PFSK-1 (cell line): ENCODE measurements around the gene SRP9.

Experiments used
- FOXP2 ChIP-seq: optimal IDR thresholded peaks from 2 replicates; pipeline ENCODE3; 2011; ENCODE audit warnings: borderline replicate concordance, control low read depth, inconsistent platforms; ENCODE audit not compliant: insufficient read depth; ENCODE audit errors: extremely low read length, extremely low read depth
- POLR2AphosphoS5 ChIP-seq: IDR thresholded peaks from 2 replicates; pipeline ENCODE4 v1.6.1; 2012; ENCODE audit warnings: low read depth, mild to moderate bottlenecking, control low read depth, low read length, moderate library complexity
- REST ChIP-seq, 2 experiments: IDR thresholded peaks; 2 replicates each; pipeline versions ENCODE4 v1.6.1 to v1.8.0; 2011 to 2012; ENCODE audit warnings: low read depth in 2 of 2, low read length in 2 of 2, control low read depth in 1 of 2, inconsistent platforms in 1 of 2, mild to moderate bottlenecking in 1 of 2, moderate library complexity in 1 of 2; ENCODE audit not compliant: insufficient read depth in 1 of 2
- SIN3A ChIP-seq: IDR thresholded peaks from 2 replicates; pipeline ENCODE4 v1.6.1; 2012; ENCODE audit warnings: mild to moderate bottlenecking, low read length, moderate library complexity, borderline replicate concordance; ENCODE audit not compliant: insufficient read depth
- TAF1 ChIP-seq: IDR thresholded peaks from 2 replicates; pipeline ENCODE4 v1.6.1; 2012; ENCODE audit warnings: low read length, control low read depth, borderline replicate concordance; ENCODE audit not compliant: insufficient read depth

Gene SRP9

GRCh38 chr1:225736437-225737098, 41.1 kb upstream of the SRP9 start:
- no peak for TF ChIP-seq SIN3A
- no peak for TF ChIP-seq TAF1
- no peak for TF ChIP-seq REST (IDR thresholded peaks at IDR 0.05; ENCODE audit: insufficient read depth in 1 of 2, low read depth in 2 of 2, low read length in 2 of 2)
- no peak for TF ChIP-seq POLR2AphosphoS5
- TF ChIP-seq FOXP2 = no peak

- TF ChIP-seq TAF1 (no peak), REST (IDR thresholded peaks at IDR 0.05; ENCODE audit: insufficient read depth in 1 of 2, low read depth in 2 of 2, low read length in 2 of 2) (no peak), FOXP2 (no peak), POLR2AphosphoS5 (no peak), SIN3A (no peak)
Observed at GRCh38 chr1:225737161-225737560, 40.5 kb upstream of the SRP9 start.

GRCh38 chr1:225737866-225738265, 39.8 kb upstream of the SRP9 start:
- no peak for TF ChIP-seq FOXP2
- TF ChIP-seq SIN3A = no peak
- no peak for TF ChIP-seq TAF1
- TF ChIP-seq POLR2AphosphoS5 = no peak
- TF ChIP-seq REST (IDR thresholded peaks at IDR 0.05; ENCODE audit: insufficient read depth in 1 of 2, low read depth in 2 of 2, low read length in 2 of 2) = no peak

- TF ChIP-seq POLR2AphosphoS5 (no peak), SIN3A (no peak), TAF1 (no peak), FOXP2 (no peak), REST (IDR thresholded peaks at IDR 0.05; ENCODE audit: insufficient read depth in 1 of 2, low read depth in 2 of 2, low read length in 2 of 2) (no peak)
Observed at GRCh38 chr1:225738763-225739162, 38.9 kb upstream of the SRP9 start.
